IMR-90 (cell line): ENCODE results near the gene TBC1D22A. TPM values are rescaled to one million over a fixed set of nuclear protein-coding genes. Genes with fewer than 3 reads are reported as not detected.

Experiments used
- ATAC-seq: fragments of 200-7000 bp; cut with Tn5 transposase; 2 replicates; pipeline ENCODE4 v1.9.1; 2020; ENCODE audit warnings: low read depth, mild to moderate bottlenecking, moderate library complexity
- BruUV-seq: library from RNA; stranded (reverse); fragments of 400-500 nt; replicated peaks from 2 replicates; lab custom pipeline; 2021; lab: Mats Ljungman, UMichigan
- CTCF ChIA-PET: fragments of 300-600 bp; formaldehyde crosslinking; extraction: SDS; loops from one replicate; lab custom pipeline; 2021; ENCODE audit warnings: antibody characterized with exemption; lab: Yijun Ruan, JAX
- POLR2A ChIA-PET: fragments of 300-600 bp; sonication (Branson Sonifier 250); formaldehyde crosslinking; loops from one replicate; lab custom pipeline; 2022; ENCODE audit warnings: antibody characterized with exemption; ENCODE audit not compliant: unreplicated experiment; lab: Charles Lee
- DNase-seq: peaks from one replicate; pipeline ENCODE4 v3.0.0; 2013
- H2AFZ ChIP-seq: replicated peaks from 2 replicates; pipeline ENCODE3; 2013; ENCODE audit warnings: low read length, mild to moderate bottlenecking; ENCODE audit not compliant: poor library complexity
- H2AK5ac ChIP-seq: 2 replicates; pipeline ENCODE4 v1.6.1; 2013; ENCODE audit warnings: low read depth, low read length, inconsistent platforms
- H2AK9ac ChIP-seq: replicated peaks from 2 replicates; pipeline ENCODE3; 2013; ENCODE audit warnings: mild to moderate bottlenecking, low read depth, low read length, moderate library complexity; ENCODE audit not compliant: poor library complexity
- H2BK120ac ChIP-seq: 2 replicates; pipeline ENCODE4 v1.6.1; 2013; ENCODE audit warnings: low read depth, low read length, inconsistent platforms
- H2BK15ac ChIP-seq: 3 replicates; pipeline ENCODE4 v1.6.1; 2013; ENCODE audit warnings: low read depth, low read length, inconsistent platforms
- H2BK20ac ChIP-seq: 2 replicates; pipeline ENCODE4 v1.6.1; 2013; ENCODE audit warnings: low read depth, mild to moderate bottlenecking, inconsistent platforms, low read length, moderate library complexity
- H2BK5ac ChIP-seq: 2 replicates; pipeline ENCODE4 v1.6.1; 2013; ENCODE audit warnings: mild to moderate bottlenecking, low read depth, low read length, inconsistent platforms; ENCODE audit not compliant: poor library complexity, severe bottlenecking
- H3K14ac ChIP-seq: replicated peaks from 2 replicates; pipeline ENCODE4 v1.6.1; 2013; ENCODE audit warnings: low read depth, low read length, inconsistent platforms
- H3K18ac ChIP-seq: 2 replicates; pipeline ENCODE4 v1.6.1; 2013; ENCODE audit warnings: low read depth, low read length, control low read depth
- H3K23ac ChIP-seq: 2 replicates; pipeline ENCODE4 v1.6.1; 2013; ENCODE audit warnings: low read depth, low read length, inconsistent platforms
- H3K27ac ChIP-seq: 2 replicates; pipeline ENCODE4 v1.5.1; 2013; ENCODE audit warnings: mild to moderate bottlenecking, control low read depth, low read length; ENCODE audit not compliant: insufficient read depth
- H3K27me3 ChIP-seq: 2 replicates; pipeline ENCODE4 v1.6.1; 2013; ENCODE audit warnings: low read length; ENCODE audit not compliant: control insufficient read depth, insufficient read depth
- H3K36me3 ChIP-seq: 2 replicates; pipeline ENCODE4 v1.6.1; 2013; ENCODE audit warnings: low read length, mixed read lengths; ENCODE audit not compliant: control insufficient read depth, insufficient read depth
- H3K4ac ChIP-seq: 2 replicates; pipeline ENCODE4 v1.6.1; 2013; ENCODE audit warnings: low read depth, low read length, inconsistent platforms
- H3K4me1 ChIP-seq: 2 replicates; pipeline ENCODE4 v1.6.1; 2013; ENCODE audit warnings: low read length, mixed read lengths; ENCODE audit not compliant: control insufficient read depth, insufficient read depth
- H3K4me2 ChIP-seq: 2 replicates; pipeline ENCODE4 v1.6.1; 2013; ENCODE audit warnings: low read depth, mild to moderate bottlenecking, control low read depth, low read length, moderate library complexity
- H3K4me3 ChIP-seq: 2 replicates; pipeline ENCODE4 v1.5.1; 2013; ENCODE audit warnings: low read depth, mild to moderate bottlenecking, control low read depth, low read length, moderate library complexity; ENCODE audit not compliant: insufficient read depth
- H3K56ac ChIP-seq: 2 replicates; pipeline ENCODE4 v1.6.1; 2013; ENCODE audit warnings: low read length, inconsistent platforms; ENCODE audit not compliant: insufficient read depth; ENCODE audit errors: extremely low read depth
- H3K79me1 ChIP-seq, 2 experiments: 2 replicates each; pipeline ENCODE4 v1.6.1; 2013; ENCODE audit warnings: low read length in 2 of 2, inconsistent platforms in 1 of 2, low read depth in 1 of 2
- H3K9ac ChIP-seq: 2 replicates; pipeline ENCODE4 v1.6.1; 2013; ENCODE audit warnings: low read depth, low read length, control low read depth
- H3K9me1 ChIP-seq: 2 replicates; pipeline ENCODE4 v1.6.1; 2013; ENCODE audit warnings: low read length, inconsistent platforms; ENCODE audit not compliant: insufficient read depth
- H3K9me3 ChIP-seq: 2 replicates; pipeline ENCODE4 v1.6.1; 2013; ENCODE audit warnings: low read length; ENCODE audit not compliant: control insufficient read depth, insufficient read depth
- H4K20me1 ChIP-seq: 2 replicates; pipeline ENCODE4 v1.6.1; 2013; ENCODE audit warnings: low read length, inconsistent platforms; ENCODE audit not compliant: insufficient read depth
- H4K5ac ChIP-seq: 2 replicates; pipeline ENCODE4 v1.6.1; 2013; ENCODE audit warnings: mild to moderate bottlenecking, low read depth, low read length, control low read depth
- H4K8ac ChIP-seq, 2 experiments: 2 replicates each; pipeline ENCODE4 v1.6.1; 2013; ENCODE audit warnings: low read depth in 2 of 2, low read length in 2 of 2, control low read depth in 1 of 2, inconsistent platforms in 1 of 2
- H4K91ac ChIP-seq: 2 replicates; pipeline ENCODE4 v1.6.1; 2013; ENCODE audit warnings: low read depth, low read length, inconsistent platforms; ENCODE audit not compliant: insufficient read depth
- BHLHE40 ChIP-seq: fragments of 150-350 bp; IDR thresholded peaks from 2 replicates; pipeline ENCODE4 v1.6.1; 2016; ENCODE audit warnings: mild to moderate bottlenecking, low read depth, low read length
- CEBPB ChIP-seq: IDR thresholded peaks from 2 replicates; pipeline ENCODE4 v1.6.1; 2012; ENCODE audit warnings: low read depth, low read length, improper control_type of control experiment
- CHD1 ChIP-seq: IDR thresholded peaks from 2 replicates; pipeline ENCODE4 v1.6.1; 2012; ENCODE audit warnings: low read depth, low read length, improper control_type of control experiment
- CTCF ChIP-seq: conservative IDR thresholded peaks from 2 replicates; pipeline ENCODE4 v1.5.1; 2012; ENCODE audit warnings: mild to moderate bottlenecking, low read depth, low read length, improper control_type of control experiment
- ELK1 ChIP-seq: fragments of 150-350 bp; IDR thresholded peaks from 2 replicates; pipeline ENCODE4 v1.6.1; 2016; ENCODE audit warnings: low read depth, mild to moderate bottlenecking, low read length, moderate library complexity, borderline replicate concordance
- FOS ChIP-seq: fragments of 150-350 bp; IDR thresholded peaks from 2 replicates; pipeline ENCODE4 v1.6.1; 2016; ENCODE audit warnings: low read depth, low read length
- MAFK ChIP-seq: IDR thresholded peaks from 2 replicates; pipeline ENCODE4 v1.6.1; 2012; ENCODE audit warnings: low read depth, low read length, improper control_type of control experiment
- MAZ ChIP-seq: IDR thresholded peaks from 2 replicates; pipeline ENCODE4 v1.6.1; 2012; ENCODE audit warnings: low read depth, mild to moderate bottlenecking, low read length, improper control_type of control experiment, moderate library complexity, borderline replicate concordance
- MXI1 ChIP-seq: IDR thresholded peaks from 2 replicates; pipeline ENCODE4 v1.6.1; 2012; ENCODE audit warnings: low read depth, mild to moderate bottlenecking, low read length, moderate library complexity, borderline replicate concordance
- NFE2L2 ChIP-seq: fragments of 150-350 bp; IDR thresholded peaks from 2 replicates; pipeline ENCODE4 v1.6.1; 2016; ENCODE audit warnings: low read depth, mild to moderate bottlenecking, low read length
- POLR2A ChIP-seq: IDR thresholded peaks from 2 replicates; pipeline ENCODE4 v1.6.1; 2012; ENCODE audit warnings: mild to moderate bottlenecking, low read depth, low read length
- RAD21 ChIP-seq: IDR thresholded peaks from 2 replicates; pipeline ENCODE4 v1.6.1; 2012; ENCODE audit warnings: low read length, improper control_type of control experiment
- RCOR1 ChIP-seq: IDR thresholded peaks from 2 replicates; pipeline ENCODE4 v1.6.1; 2012; ENCODE audit warnings: mild to moderate bottlenecking, low read length, improper control_type of control experiment; ENCODE audit not compliant: insufficient replicate concordance
- RFX5 ChIP-seq: IDR thresholded peaks from 2 replicates; pipeline ENCODE4 v1.8.0; 2012; ENCODE audit warnings: low read depth, mild to moderate bottlenecking, low read length, moderate library complexity
- SMC3 ChIP-seq: fragments of 150-350 bp; IDR thresholded peaks from 2 replicates; pipeline ENCODE4 v1.6.1; 2016; ENCODE audit warnings: low read depth, mild to moderate bottlenecking, antibody characterized with exemption, low read length, moderate library complexity
- USF2 ChIP-seq: fragments of 150-350 bp; IDR thresholded peaks from 2 replicates; pipeline ENCODE4 v1.6.1; 2017; ENCODE audit warnings: mild to moderate bottlenecking, antibody characterized with exemption, low read length, low read depth
- WGBS, 2 experiments: methylation state at CpG; one replicate each; pipeline versions ENCODE4 v1.1.5 to v1.1.7; 2013; ENCODE audit warnings: missing lambda C conversion rate in 2 of 2; ENCODE audit not compliant: insufficient read length in 1 of 2; ENCODE audit errors: extremely low coverage in 2 of 2; 5-methylcytosine and 5-hydroxymethylcytosine counted together
- dilution Hi-C: fragments of 300-500 bp; cut with HindIII; formaldehyde crosslinking; loops from one replicate; pipeline ENCODE4 v1.14.3; 2018; ENCODE audit warnings: low sequenced_read_pairs; ENCODE audit not compliant: unreplicated experiment
- in situ Hi-C: fragments of 300-500 bp; cut with MboI; formaldehyde crosslinking; loops from 3 replicates; pipeline ENCODE4 v1.14.3; 2019; ENCODE audit warnings: low sequenced_read_pairs, inconsistent platforms, mixed read lengths
- intact Hi-C: fragments of 100-400 bp; cut with micrococcal nuclease; formaldehyde crosslinking; loops from 2 replicates; pipeline ENCODE4 v1.10.0; 2022
- polyA plus RNA-seq, 3 experiments: library from polyadenylated mRNA; depleted of rRNA; stranded (reverse); fragments of >200 nt; gene quantifications; 2 replicates each; pipeline ENCODE4 v1.2.3, GENCODE V29; 2012; ENCODE audit warnings: low replicate concordance in 1 of 3
- total RNA-seq: library from RNA; depleted of rRNA; stranded (reverse); fragments of >200 nt; gene quantifications from 2 replicates; pipeline ENCODE4 v1.2.3, GENCODE V29; 2012

The TBC1D22A gene
- total and polyA plus RNA-seq, 2 of the 4 experiments (the other 2 are of a cell fraction): 9.0 to 16.7 TPM

GRCh38 chr22:46812034-46812605 is 49.7 kb downstream of the TBC1D22A start:
- Histone ChIP-seq H3K9me3 (no peaks in the 10 kb centered on the region), H2BK120ac (no peak overlapping the region), H2BK5ac (no peak overlapping the region), H4K5ac (no peak overlapping the region), H3K9me1 (peaks cover 14% of the 10 kb centered on the region), H3K27me3 (no peaks in the 10 kb centered on the region), H2AK9ac (no peak overlapping the region), H3K18ac (no peak overlapping the region), H3K14ac (no peak overlapping the region), H3K56ac (no peak overlapping the region), H4K8ac (no peak overlapping the region), H4K20me1 (peaks cover 29% of the 10 kb centered on the region; the same call in 1 of the 2 replicates), H3K4me2 (no peak overlapping the region), H2AFZ (no peak overlapping the region), H3K9ac (no peak overlapping the region), H3K27ac (no peak overlapping the region), H3K4me1 (peaks cover 14% of the 10 kb centered on the region), H2BK15ac (no peak overlapping the region), H4K91ac (no peak overlapping the region), H3K36me3 (peaks cover 8% of the 10 kb centered on the region), H2AK5ac (no peak overlapping the region), H3K23ac (no peak overlapping the region), H2BK20ac (no peak overlapping the region), H3K4ac (no peak overlapping the region), H3K79me1 (peaks cover 24 to 58% of the 10 kb centered on the region in 2 experiments), H3K4me3 (no peak overlapping the region)
- WGBS, 2 experiments: 67% methylated on average over 3 of the region's 10 CpGs; no CpG with 5 or more reads in 1 of the 2 experiments
- in situ Hi-C loops: no loop called here
- ChIA-PET POLR2A (no interaction called here), CTCF (interaction anchor here (1.3 kb wide), 1 partner anchor 9 kb away, joined by 7 read pairs; no protein-coding TSS in a partner anchor)
- intact Hi-C loops: no loop called here
- ATAC-seq: no peak
- no peak for DNase-seq
- BruUV-seq: no TSS peak
- TF ChIP-seq MAFK (no peak), NFE2L2 (no peak), RCOR1 (no peak), ELK1 (no peak), CEBPB (no peak), SMC3 (no peak), MXI1 (no peak), POLR2A (no peak), RFX5 (no peak), USF2 (no peak), FOS (no peak), CTCF (no peak), MAZ (no peak), RAD21 (no peak), CHD1 (no peak), BHLHE40 (no peak)
- dilution Hi-C loops: no loop called here
